Peyer's patch (tissue), 4 donors: ENCODE data around the gene PRSS33. TPM values are rescaled to one million over a fixed set of nuclear protein-coding genes. Genes with fewer than 3 reads are reported as not detected.

Experiments used
- DNase-seq, 3 donors: peaks; one replicate each; pipeline ENCODE4 v3.0.0-alpha.2; 2017 to 2019
- H3K27ac ChIP-seq, 4 donors: fragments of 200-600 bp; sonication (generic); one replicate each; pipeline ENCODE4 v1.5.1; 2016 to 2019
- H3K27me3 ChIP-seq, 2 donors: fragments of 200-600 bp; sonication (generic); one replicate each; pipeline ENCODE4 v1.5.1; 2019
- H3K36me3 ChIP-seq, 3 donors: fragments of 200-600 bp; sonication (generic); one replicate each; pipeline ENCODE4 v1.5.1; 2016 to 2019
- H3K4me1 ChIP-seq, 4 donors: fragments of 200-600 bp; sonication (generic); one replicate each; pipeline ENCODE4 v1.5.1; 2016 to 2019
- H3K4me3 ChIP-seq, 4 donors: fragments of 200-600 bp; sonication (generic); 1 replicate in 3 of 4; 2 replicates in 1 of 4; pipeline ENCODE4 v1.5.1; 2016 to 2019; ENCODE audit warnings: mild to moderate bottlenecking in 1 of 4
- H3K9me3 ChIP-seq, 4 donors: fragments of 200-600 bp; sonication (generic); one replicate each; pipeline ENCODE4 v1.5.1; 2016 to 2019; ENCODE audit warnings: mild to moderate bottlenecking in 1 of 4
- CTCF ChIP-seq, 6 experiments: fragments of 450-650 bp in 4 of 6; fragments of 200-600 bp in 2 of 6; sonication (generic) in 1 of 6; IDR thresholded peaks; one replicate each; pipeline ENCODE4 v1.5.1; 2017 to 2019; ENCODE audit warnings: antibody characterized with exemption in 6 of 6, mild to moderate bottlenecking in 3 of 6, moderate library complexity in 1 of 6
- POLR2A ChIP-seq, 2 donors: fragments of 450-650 bp; IDR thresholded peaks; one replicate each; pipeline ENCODE4 v1.5.1; 2017; ENCODE audit warnings: antibody characterized with exemption in 2 of 2, mild to moderate bottlenecking in 2 of 2, moderate library complexity in 2 of 2
- total RNA-seq, 4 donors: library from RNA; depleted of rRNA; stranded (reverse); fragments of >200 nt; gene quantifications; one replicate each; pipeline ENCODE4 v1.1.0, GENCODE V29; 2016

PRSS33 gene
- total RNA-seq, 4 donors from 2014 or later: not detected

GRCh38 chr16:2777231-2777902 lies 10.0 kb downstream of the PRSS33 start, which contains the start of gene ELOB:
ELOB (minus strand) TSS chr16:2777280; CDS start chr16:2777239, 41 bp downstream.
- DNase-seq: peak; percentile 82 to 93 (median 93)
- Histone ChIP-seq H3K27me3 (no peaks in the 10 kb centered on the region), H3K36me3 (peaks cover 0 to 27% (median 0%) of the 10 kb centered on the region in 3 donors), H3K27ac (peak within 1 kb of the TSS; percentile 91 to 100 (median 99)), H3K9me3 (no peaks in the 10 kb centered on the region), H3K4me3 (peak within 1 kb of the TSS; percentile 67 to 98 (median 89)), H3K4me1 (peaks cover 0 to 22% (median 16%) of the 10 kb centered on the region in 4 donors)
- TF ChIP-seq POLR2A (IDR thresholded peaks at IDR 0.05): peak; percentile 48 to 73
- no peak for TF ChIP-seq CTCF (IDR thresholded peaks at IDR 0.05)

DNA sequence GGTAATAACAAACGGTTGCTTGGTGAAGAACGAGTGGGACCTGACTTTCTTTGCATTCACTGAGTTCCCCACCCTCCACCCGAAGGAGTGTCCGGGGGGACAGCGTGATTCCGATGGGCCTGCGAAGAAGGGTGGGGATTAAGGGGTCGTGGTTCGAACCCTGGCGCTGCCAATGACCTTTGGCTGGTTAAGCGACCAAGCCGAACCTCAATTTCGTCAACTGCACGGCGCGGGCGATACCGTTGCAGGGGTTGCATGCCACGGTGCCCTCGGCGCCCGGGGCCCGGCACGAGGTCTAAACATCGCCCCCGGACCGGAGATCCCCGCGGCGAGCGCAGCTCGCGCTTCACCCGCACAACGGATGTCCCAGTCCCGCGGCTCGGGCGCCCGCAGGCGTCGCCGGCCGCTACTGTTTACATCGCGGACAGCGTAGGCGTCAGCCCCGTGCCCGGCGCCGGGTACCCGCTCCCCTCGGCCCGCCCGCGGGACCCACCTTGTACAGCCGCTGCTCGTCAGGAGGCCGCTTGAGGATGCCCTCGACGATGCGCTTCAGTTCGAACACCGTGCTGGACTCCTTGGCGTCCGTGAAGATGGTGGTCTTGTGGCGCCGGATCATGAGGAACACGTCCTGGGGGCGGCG lies 10.7 kb downstream of the PRSS33 start:
- no peaks in the 10 kb centered on the region for H3K9me3 ChIP-seq
- peaks cover 0 to 22% (median 16%) of the 10 kb centered on the region in 4 donors for H3K4me1 ChIP-seq
- H3K27me3 ChIP-seq: no peaks in the 10 kb centered on the region
- TF ChIP-seq POLR2A (IDR thresholded peaks at IDR 0.05) (no peak), CTCF (IDR thresholded peaks at IDR 0.05) (no peak)
- H3K4me3 ChIP-seq: peak overlapping the region; percentile 67 to 98 (median 89)
- peak in 1 of 3 donors; percentile 62 for DNase-seq
- H3K36me3 ChIP-seq: peaks cover 0 to 35% (median 0%) of the 10 kb centered on the region in 3 donors
- H3K27ac ChIP-seq: peak overlapping the region; percentile 91 to 100 (median 99)

DNA sequence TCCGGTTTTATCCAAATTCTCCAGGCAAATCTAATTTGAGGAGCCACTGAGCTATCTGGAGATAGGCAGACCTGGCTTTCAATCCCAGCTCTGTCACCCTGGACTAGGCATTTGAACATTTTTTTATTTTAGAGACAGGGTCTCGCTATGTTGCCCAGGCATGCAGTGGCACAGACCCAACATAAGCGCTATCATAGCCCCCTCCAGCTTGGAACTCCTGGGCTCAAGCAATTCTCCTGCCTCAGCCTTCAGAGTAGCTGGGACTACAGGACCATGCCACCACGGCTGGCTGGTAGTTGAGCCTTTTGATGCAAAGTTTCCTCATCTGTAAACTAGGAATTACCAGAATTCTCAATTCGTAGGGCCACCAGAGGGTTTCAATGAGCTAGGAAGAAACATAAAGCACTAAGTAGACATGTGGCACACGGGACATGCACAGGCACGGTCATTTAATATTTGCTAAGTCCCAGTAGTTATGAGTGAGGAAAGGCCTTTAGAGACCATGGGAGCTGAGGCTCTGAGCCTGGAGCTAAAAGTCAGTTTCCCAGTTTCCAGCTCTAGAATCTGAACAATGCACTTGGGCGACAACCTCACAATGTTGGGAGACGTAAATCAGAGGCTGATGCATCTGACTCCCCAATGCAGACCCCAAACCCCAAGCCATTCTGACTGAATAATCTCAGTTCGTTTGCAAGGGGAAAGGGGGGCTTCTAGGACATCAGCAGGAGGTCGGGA lies 11.4 kb downstream of the PRSS33 start:
- Histone ChIP-seq H3K27ac (peak overlapping the region in 2 of 4 donors; percentile 91 to 100), H3K36me3 (peaks cover 0 to 41% (median 0%) of the 10 kb centered on the region in 3 donors), H3K4me3 (peak overlapping the region; percentile 67 to 98 (median 89)), H3K27me3 (no peaks in the 10 kb centered on the region), H3K4me1 (peaks cover 0 to 22% (median 16%) of the 10 kb centered on the region in 4 donors), H3K9me3 (no peaks in the 10 kb centered on the region)
- TF ChIP-seq POLR2A (IDR thresholded peaks at IDR 0.05) (no peak), CTCF (IDR thresholded peaks at IDR 0.05) (no peak)
- peak in 1 of 3 donors; percentile 33 for DNase-seq

- H3K4me3 ChIP-seq: no peak overlapping the region
- TF ChIP-seq CTCF (IDR thresholded peaks at IDR 0.05): no peak
- no peak for TF ChIP-seq POLR2A (IDR thresholded peaks at IDR 0.05)
- peaks cover 0 to 48% (median 0%) of the 10 kb centered on the region in 3 donors for H3K36me3 ChIP-seq
- no peak overlapping the region for H3K27ac ChIP-seq
- H3K9me3 ChIP-seq: no peaks in the 10 kb centered on the region
- H3K27me3 ChIP-seq: no peaks in the 10 kb centered on the region
- peaks cover 0 to 23% (median 16%) of the 10 kb centered on the region in 4 donors for H3K4me1 ChIP-seq
- DNase-seq: peak in 1 of 3 donors; percentile 38
Measured at GRCh38 chr16:2775131-2775716, 12.1 kb downstream of the PRSS33 start.
